Measurements from ENCODE around the gene PARVB.

The PARVB gene

GRCh38 chr22:44125421-44125820, 101.3 kb downstream of the PARVB start:
- Histone ChIP-seq H3K4me2 (ENCODE audit: low read length) (no peak overlapping the region), H3K4me3 (ENCODE audit: low read depth, low read length, poor library complexity, severe bottlenecking) (no peak overlapping the region), H3K79me2 (ENCODE audit: insufficient read depth, low read length) (no peaks in the 10 kb centered on the region), H3K36me3 (ENCODE audit: insufficient read depth, low read length) (peaks cover 13% of the 10 kb centered on the region; the same call in 1 of the 2 replicates), H4K20me1 (ENCODE audit: insufficient read depth, low read length) (no peaks in the 10 kb centered on the region), H3F3A (ENCODE audit: insufficient read depth, low read length) (no peaks in the 10 kb centered on the region), H3K9ac (ENCODE audit: low read length) (no peak overlapping the region), H3K27me3 (ENCODE audit: insufficient read depth, low read length) (no peaks in the 10 kb centered on the region; the same call in 1 of the 2 replicates), H3K9me3 (ENCODE audit: low read length) (0 out of 2 replicates have a peak, but pooled peaks cover 2% of the 10 kb centered on the region), H2AFZ (ENCODE audit: low read length) (no peak overlapping the region), H3K27ac (ENCODE audit: low read depth, low read length, poor library complexity, severe bottlenecking) (no peak overlapping the region), H3K4me1 (ENCODE audit: insufficient read depth, low read length, severe bottlenecking) (no peaks in the 10 kb centered on the region), H3K9me2 (ENCODE audit: low read depth, low read length) (no peaks in the 10 kb centered on the region)
- TF ChIP-seq CTCF (IDR thresholded peaks at IDR 0.05; ENCODE audit: low read length) (no peak), EZH2 (IDR thresholded peaks at IDR 0.05; ENCODE audit: borderline replicate concordance, low read length) (no peak)

- Histone ChIP-seq H3K79me2 (ENCODE audit: insufficient read depth, low read length) (no peaks in the 10 kb centered on the region), H3K27me3 (ENCODE audit: insufficient read depth, low read length) (no peaks in the 10 kb centered on the region; the same call in 1 of the 2 replicates), H3K36me3 (ENCODE audit: insufficient read depth, low read length) (peaks cover 11% of the 10 kb centered on the region), H3K9me3 (ENCODE audit: low read length) (0 out of 2 replicates have a peak, but pooled peaks cover 2% of the 10 kb centered on the region), H3K9ac (ENCODE audit: low read length) (no peak overlapping the region), H3K4me2 (ENCODE audit: low read length) (no peak overlapping the region), H3K4me3 (ENCODE audit: low read depth, low read length, poor library complexity, severe bottlenecking) (no peak overlapping the region), H3F3A (ENCODE audit: insufficient read depth, low read length) (no peaks in the 10 kb centered on the region), H4K20me1 (ENCODE audit: insufficient read depth, low read length) (no peaks in the 10 kb centered on the region), H3K27ac (ENCODE audit: low read depth, low read length, poor library complexity, severe bottlenecking) (no peak overlapping the region), H3K9me2 (ENCODE audit: low read depth, low read length) (no peaks in the 10 kb centered on the region), H2AFZ (ENCODE audit: low read length) (no peak overlapping the region), H3K4me1 (ENCODE audit: insufficient read depth, low read length, severe bottlenecking) (no peaks in the 10 kb centered on the region)
- TF ChIP-seq EZH2 (IDR thresholded peaks at IDR 0.05; ENCODE audit: borderline replicate concordance, low read length) (no peak), CTCF (IDR thresholded peaks at IDR 0.05; ENCODE audit: low read length) (no peak)
Observed at GRCh38 chr22:44126807-44127206, 102.7 kb downstream of the PARVB start.

GRCh38 chr22:44127356-44127755, 103.3 kb downstream of the PARVB start:
- no peak overlapping the region for H3K4me3 ChIP-seq (ENCODE audit: low read depth, low read length, poor library complexity, severe bottlenecking)
- no peak overlapping the region for H3K4me2 ChIP-seq (ENCODE audit: low read length)
- no peaks in the 10 kb centered on the region for H4K20me1 ChIP-seq (ENCODE audit: insufficient read depth, low read length)
- H3K9me3 ChIP-seq (ENCODE audit: low read length): 0 out of 2 replicates have a peak, but pooled peaks cover 2% of the 10 kb centered on the region
- H3K36me3 ChIP-seq (ENCODE audit: insufficient read depth, low read length): peaks cover 12% of the 10 kb centered on the region
- TF ChIP-seq EZH2 (IDR thresholded peaks at IDR 0.05; ENCODE audit: borderline replicate concordance, low read length) (no peak), CTCF (IDR thresholded peaks at IDR 0.05; ENCODE audit: low read length) (no peak)
- H3K79me2 ChIP-seq (ENCODE audit: insufficient read depth, low read length): no peaks in the 10 kb centered on the region
- H3K9ac ChIP-seq (ENCODE audit: low read length): no peak overlapping the region
- no peaks in the 10 kb centered on the region for H3K4me1 ChIP-seq (ENCODE audit: insufficient read depth, low read length, severe bottlenecking)
- no peak overlapping the region for H2AFZ ChIP-seq (ENCODE audit: low read length)
- no peaks in the 10 kb centered on the region for H3F3A ChIP-seq (ENCODE audit: insufficient read depth, low read length)
- H3K27me3 ChIP-seq (ENCODE audit: insufficient read depth, low read length): no peaks in the 10 kb centered on the region; the same call in 1 of the 2 replicates
- no peak overlapping the region for H3K27ac ChIP-seq (ENCODE audit: low read depth, low read length, poor library complexity, severe bottlenecking)
- no peaks in the 10 kb centered on the region for H3K9me2 ChIP-seq (ENCODE audit: low read depth, low read length)

All from OCI-LY1 (cell line).